HEK293 (cell line): ENCODE results near the gene ZDHHC14.

Source experiments
- CTCF ChIA-PET: fragments of 350-600 bp; formaldehyde crosslinking; extraction: SDS; loops from one replicate; lab custom pipeline; 2021; ENCODE audit warnings: antibody characterized with exemption; lab: Yijun Ruan, JAX
- POLR2A ChIA-PET: fragments of 300-600 bp; formaldehyde crosslinking; extraction: SDS; loops from one replicate; lab custom pipeline; 2020; ENCODE audit warnings: antibody characterized with exemption, inconsistent platforms; lab: Yijun Ruan, JAX
- H3K27ac ChIP-seq: fragments of 200-500 bp; sonication (Bioruptor generic); 2 replicates; pipeline ENCODE4 v1.5.1; 2014; ENCODE audit warnings: low read depth, low read length, control low read depth, inconsistent platforms; ENCODE audit errors: extremely low read depth
- H3K36me3 ChIP-seq, 2 experiments: fragments of 200-500 bp in 1 of 2; sonication (Bioruptor generic) in 1 of 2; 1 replicate in 1 of 2; 2 replicates in 1 of 2; pipeline ENCODE4 v1.5.1; 2014 to 2017; ENCODE audit warnings: inconsistent platforms in 2 of 2, low read length in 2 of 2; ENCODE audit not compliant: control insufficient read depth in 2 of 2, insufficient read depth in 1 of 2
- H3K4me1 ChIP-seq: fragments of 200-500 bp; sonication (Bioruptor generic); 2 replicates; pipeline ENCODE4 v1.5.1; 2014; ENCODE audit warnings: mild to moderate bottlenecking, low read length, inconsistent platforms; ENCODE audit not compliant: control insufficient read depth, insufficient read depth
- H3K4me3 ChIP-seq: 2 replicates; pipeline ENCODE4 v1.5.1; 2011; ENCODE audit warnings: low read depth, mild to moderate bottlenecking, control low read depth, low read length, moderate library complexity
- H3K9me3 ChIP-seq: fragments of 200-500 bp; sonication (Bioruptor generic); 2 replicates; pipeline ENCODE4 v1.5.1; 2014; ENCODE audit warnings: low read depth, low read length, inconsistent platforms; ENCODE audit not compliant: control insufficient read depth, insufficient read depth
- HOXA7 ChIP-seq: sonication (generic); formaldehyde crosslinking; IDR thresholded peaks from 2 replicates; pipeline ENCODE4 v1.8.1; 2022; ENCODE audit warnings: missing genetic modification reagents, borderline replicate concordance
- IKZF3 ChIP-seq: fragments of 450-650 bp; IDR thresholded peaks from 2 replicates; pipeline ENCODE4 v1.5.0; 2018; ENCODE audit warnings: missing biosample characterization, mild to moderate bottlenecking, missing genetic modification characterization, moderate library complexity
- SCRT1 ChIP-seq: fragments of 450-650 bp; formaldehyde crosslinking; IDR thresholded peaks from 2 replicates; pipeline ENCODE4 v1.5.1; 2016; ENCODE audit warnings: missing biosample characterization, missing genetic modification characterization, borderline replicate concordance
- YY2 ChIP-seq: fragments of 450-650 bp; formaldehyde crosslinking; IDR thresholded peaks from 2 replicates; pipeline ENCODE4 v1.5.1; 2016; ENCODE audit warnings: missing biosample characterization, missing genetic modification characterization
- ZNF114 ChIP-seq: fragments of 450-650 bp; formaldehyde crosslinking; IDR thresholded peaks from 2 replicates; pipeline ENCODE4 v1.5.0; 2017; ENCODE audit warnings: missing biosample characterization, missing genetic modification characterization
- ZNF266 ChIP-seq: fragments of 450-650 bp; formaldehyde crosslinking; IDR thresholded peaks from 2 replicates; pipeline ENCODE4 v1.5.1; 2016; ENCODE audit warnings: missing biosample characterization, missing genetic modification characterization, low read depth
- ZNF600 ChIP-seq: fragments of 450-650 bp; formaldehyde crosslinking; IDR thresholded peaks from 2 replicates; pipeline ENCODE4 v1.5.1; 2016; ENCODE audit warnings: missing biosample characterization, missing genetic modification characterization
- ZNF777 ChIP-seq: fragments of 450-650 bp; formaldehyde crosslinking; IDR thresholded peaks from 2 replicates; pipeline ENCODE4 v1.5.1; 2017; ENCODE audit warnings: missing biosample characterization, missing genetic modification characterization, borderline replicate concordance
- TF ChIP-seq, protein P1 (sequence below): fragments of 450-650 bp; formaldehyde crosslinking; IDR thresholded peaks from 2 replicates; pipeline ENCODE4 v1.5.1; 2017; ENCODE audit warnings: missing biosample characterization, missing genetic modification characterization
- TF ChIP-seq, protein P2 (sequence below): fragments of 450-650 bp; formaldehyde crosslinking; IDR thresholded peaks from 2 replicates; pipeline ENCODE4 v1.5.1; 2017; ENCODE audit warnings: missing biosample characterization, mild to moderate bottlenecking, missing genetic modification characterization, moderate library complexity
- TF ChIP-seq, protein P3 (sequence below): fragments of 450-650 bp; formaldehyde crosslinking; IDR thresholded peaks from 2 replicates; pipeline ENCODE4 v1.5.1; 2016; ENCODE audit warnings: missing biosample characterization, missing genetic modification characterization
- TF ChIP-seq, protein P4 (sequence below): fragments of 450-650 bp; formaldehyde crosslinking; IDR thresholded peaks from 2 replicates; pipeline ENCODE4 v1.5.1; 2016; ENCODE audit warnings: missing biosample characterization, missing genetic modification characterization
- TF ChIP-seq, protein P5 (sequence below): fragments of 450-650 bp; formaldehyde crosslinking; IDR thresholded peaks from 2 replicates; pipeline ENCODE4 v1.5.1; 2016; ENCODE audit warnings: missing biosample characterization, missing genetic modification characterization
- TF ChIP-seq, protein P6 (sequence below): fragments of 450-650 bp; formaldehyde crosslinking; IDR thresholded peaks from 2 replicates; pipeline ENCODE4 v1.5.1; 2016; ENCODE audit warnings: missing biosample characterization, missing genetic modification characterization
- TF ChIP-seq, protein P7 (sequence below): IDR thresholded peaks from 2 replicates; pipeline ENCODE4 v1.6.1; 2011; ENCODE audit warnings: mild to moderate bottlenecking, low read depth, low read length, borderline replicate concordance
- TF ChIP-seq, protein P8 (sequence below): fragments of 450-650 bp; formaldehyde crosslinking; IDR thresholded peaks from 2 replicates; pipeline ENCODE4 v1.5.1; 2016; ENCODE audit warnings: missing biosample characterization, missing genetic modification characterization

Gene ZDHHC14

DNA sequence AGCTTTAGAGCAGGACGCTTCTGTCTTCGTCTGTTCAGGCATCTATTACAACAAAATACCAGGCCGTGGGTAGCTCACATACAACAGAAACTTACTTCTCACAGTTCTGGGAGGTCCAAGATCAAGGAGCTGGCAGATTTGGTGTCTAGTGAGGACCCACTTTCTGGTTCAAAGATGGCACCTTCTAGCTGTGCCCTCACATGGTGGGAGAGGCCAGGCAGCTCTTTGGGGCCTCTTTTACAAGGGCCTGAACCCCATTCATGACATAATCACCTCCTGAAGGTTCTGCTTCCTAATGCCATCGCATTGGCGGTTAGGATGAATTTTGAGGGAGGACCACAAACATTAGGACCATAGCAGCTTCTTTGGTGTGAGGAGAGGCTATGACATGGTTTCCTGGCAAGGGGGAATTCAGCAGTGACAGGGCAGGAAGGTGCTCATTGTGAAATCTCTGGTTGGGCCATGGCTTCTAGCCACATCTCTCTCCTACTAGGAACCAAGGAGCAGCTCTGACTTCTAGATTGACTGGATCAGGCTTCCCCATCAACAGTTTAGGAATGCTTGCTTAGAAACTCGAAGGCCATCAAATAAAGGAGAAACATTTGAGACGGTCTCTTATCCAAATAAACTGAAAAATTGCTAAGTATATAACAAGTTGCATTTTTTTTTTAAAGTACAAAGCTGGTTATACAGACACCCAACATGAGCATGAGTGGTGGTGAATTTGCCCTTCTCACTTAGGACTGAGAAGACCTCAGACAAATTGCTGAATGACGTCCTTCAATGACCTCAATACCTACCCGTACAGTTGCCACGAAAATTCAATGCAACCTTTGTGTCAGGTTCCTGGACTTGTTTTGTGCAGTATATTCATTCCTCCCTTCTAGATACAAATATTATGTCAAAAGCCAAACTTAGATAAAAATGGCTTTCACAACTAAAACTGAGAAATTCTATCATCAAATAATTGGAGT lies 140.7 kb downstream of the ZDHHC14 start:
- Histone ChIP-seq H3K27ac (no peak overlapping the region), H3K36me3 (no peaks in the 10 kb centered on the region), H3K4me3 (no peak overlapping the region)
- POLR2A ChIA-PET: no interaction called here
- TF ChIP-seq, protein P1, sequence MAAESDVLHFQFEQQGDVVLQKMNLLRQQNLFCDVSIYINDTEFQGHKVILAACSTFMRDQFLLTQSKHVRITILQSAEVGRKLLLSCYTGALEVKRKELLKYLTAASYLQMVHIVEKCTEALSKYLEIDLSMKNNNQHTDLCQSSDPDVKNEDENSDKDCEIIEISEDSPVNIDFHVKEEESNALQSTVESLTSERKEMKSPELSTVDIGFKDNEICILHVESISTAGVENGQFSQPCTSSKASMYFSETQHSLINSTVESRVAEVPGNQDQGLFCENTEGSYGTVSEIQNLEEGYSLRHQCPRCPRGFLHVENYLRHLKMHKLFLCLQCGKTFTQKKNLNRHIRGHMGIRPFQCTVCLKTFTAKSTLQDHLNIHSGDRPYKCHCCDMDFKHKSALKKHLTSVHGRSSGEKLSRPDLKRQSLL (tag by site-specific recombination): no peak
- no peak for TF ChIP-seq IKZF3
- TF ChIP-seq, all 188 proteins: peak for 0
- Histone ChIP-seq H3K4me1 (no peaks in the 10 kb centered on the region), H3K9me3 (no peaks in the 10 kb centered on the region)
- CTCF ChIA-PET: interaction anchor here (0.6 to 0.8 kb wide), 2 partner anchors 20 to 145 kb away, joined by 3 read pairs; no protein-coding TSS in a partner anchor

DNA sequence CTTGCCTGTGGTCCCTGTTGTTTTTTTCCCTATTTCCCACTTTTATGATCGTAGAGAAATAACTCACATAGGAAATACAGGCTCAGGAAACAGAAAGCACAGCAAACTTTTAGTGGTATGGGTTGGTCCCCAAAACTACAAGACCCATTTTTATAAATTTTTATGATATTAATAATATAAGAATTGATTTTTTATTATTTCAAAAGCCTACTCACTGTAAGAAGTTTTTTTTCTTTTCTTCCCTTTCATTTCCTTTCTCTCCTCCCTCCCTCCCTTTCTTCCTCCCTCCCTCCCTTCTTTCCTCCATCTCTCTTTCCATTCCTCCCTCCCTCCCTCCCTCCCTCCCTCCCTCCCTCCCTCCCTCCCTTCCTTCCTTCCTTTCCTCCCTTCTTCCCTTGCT lies 141.5 kb downstream of the ZDHHC14 start:
- Histone ChIP-seq H3K27ac (no peak overlapping the region), H3K4me3 (no peak overlapping the region), H3K9me3 (no peaks in the 10 kb centered on the region), H3K4me1 (no peaks in the 10 kb centered on the region), H3K36me3 (no peaks in the 10 kb centered on the region)
- ChIA-PET POLR2A (no interaction called here), CTCF (no interaction called here)
- TF ChIP-seq, protein P2, sequence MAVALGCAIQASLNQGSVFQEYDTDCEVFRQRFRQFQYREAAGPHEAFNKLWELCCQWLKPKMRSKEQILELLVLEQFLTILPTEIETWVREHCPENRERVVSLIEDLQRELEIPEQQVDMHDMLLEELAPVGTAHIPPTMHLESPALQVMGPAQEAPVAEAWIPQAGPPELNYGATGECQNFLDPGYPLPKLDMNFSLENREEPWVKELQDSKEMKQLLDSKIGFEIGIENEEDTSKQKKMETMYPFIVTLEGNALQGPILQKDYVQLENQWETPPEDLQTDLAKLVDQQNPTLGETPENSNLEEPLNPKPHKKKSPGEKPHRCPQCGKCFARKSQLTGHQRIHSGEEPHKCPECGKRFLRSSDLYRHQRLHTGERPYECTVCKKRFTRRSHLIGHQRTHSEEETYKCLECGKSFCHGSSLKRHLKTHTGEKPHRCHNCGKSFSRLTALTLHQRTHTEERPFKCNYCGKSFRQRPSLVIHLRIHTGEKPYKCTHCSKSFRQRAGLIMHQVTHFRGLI (tag by site-specific recombination): no peak
- TF ChIP-seq ZNF114 (tag by site-specific recombination) (no peak), ZNF266 (tag by site-specific recombination) (no peak), SCRT1 (tag by site-specific recombination) (no peak), HOXA7 (CRISPR knock-in tag) (no peak), ZNF777 (tag by site-specific recombination) (no peak), ZNF600 (tag by site-specific recombination) (no peak), YY2 (no peak)
- TF ChIP-seq, protein P3, sequence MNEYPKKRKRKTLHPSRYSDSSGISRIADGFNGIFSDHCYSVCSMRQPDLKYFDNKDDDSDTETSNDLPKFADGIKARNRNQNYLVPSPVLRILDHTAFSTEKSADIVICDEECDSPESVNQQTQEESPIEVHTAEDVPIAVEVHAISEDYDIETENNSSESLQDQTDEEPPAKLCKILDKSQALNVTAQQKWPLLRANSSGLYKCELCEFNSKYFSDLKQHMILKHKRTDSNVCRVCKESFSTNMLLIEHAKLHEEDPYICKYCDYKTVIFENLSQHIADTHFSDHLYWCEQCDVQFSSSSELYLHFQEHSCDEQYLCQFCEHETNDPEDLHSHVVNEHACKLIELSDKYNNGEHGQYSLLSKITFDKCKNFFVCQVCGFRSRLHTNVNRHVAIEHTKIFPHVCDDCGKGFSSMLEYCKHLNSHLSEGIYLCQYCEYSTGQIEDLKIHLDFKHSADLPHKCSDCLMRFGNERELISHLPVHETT (tag by site-specific recombination): no peak
- TF ChIP-seq, protein P4, sequence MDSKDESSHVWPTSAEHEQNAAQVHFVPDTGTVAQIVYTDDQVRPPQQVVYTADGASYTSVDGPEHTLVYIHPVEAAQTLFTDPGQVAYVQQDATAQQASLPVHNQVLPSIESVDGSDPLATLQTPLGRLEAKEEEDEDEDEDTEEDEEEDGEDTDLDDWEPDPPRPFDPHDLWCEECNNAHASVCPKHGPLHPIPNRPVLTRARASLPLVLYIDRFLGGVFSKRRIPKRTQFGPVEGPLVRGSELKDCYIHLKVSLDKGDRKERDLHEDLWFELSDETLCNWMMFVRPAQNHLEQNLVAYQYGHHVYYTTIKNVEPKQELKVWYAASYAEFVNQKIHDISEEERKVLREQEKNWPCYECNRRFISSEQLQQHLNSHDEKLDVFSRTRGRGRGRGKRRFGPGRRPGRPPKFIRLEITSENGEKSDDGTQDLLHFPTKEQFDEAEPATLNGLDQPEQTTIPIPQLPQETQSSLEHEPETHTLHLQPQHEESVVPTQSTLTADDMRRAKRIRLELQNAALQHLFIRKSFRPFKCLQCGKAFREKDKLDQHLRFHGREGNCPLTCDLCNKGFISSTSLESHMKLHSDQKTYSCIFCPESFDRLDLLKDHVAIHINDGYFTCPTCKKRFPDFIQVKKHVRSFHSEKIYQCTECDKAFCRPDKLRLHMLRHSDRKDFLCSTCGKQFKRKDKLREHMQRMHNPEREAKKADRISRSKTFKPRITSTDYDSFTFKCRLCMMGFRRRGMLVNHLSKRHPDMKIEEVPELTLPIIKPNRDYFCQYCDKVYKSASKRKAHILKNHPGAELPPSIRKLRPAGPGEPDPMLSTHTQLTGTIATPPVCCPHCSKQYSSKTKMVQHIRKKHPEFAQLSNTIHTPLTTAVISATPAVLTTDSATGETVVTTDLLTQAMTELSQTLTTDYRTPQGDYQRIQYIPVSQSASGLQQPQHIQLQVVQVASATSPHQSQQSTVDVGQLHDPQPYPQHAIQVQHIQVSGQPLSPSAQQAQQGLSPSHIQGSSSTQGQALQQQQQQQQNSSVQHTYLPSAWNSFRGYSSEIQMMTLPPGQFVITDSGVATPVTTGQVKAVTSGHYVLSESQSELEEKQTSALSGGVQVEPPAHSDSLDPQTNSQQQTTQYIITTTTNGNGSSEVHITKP: no peak
- TF ChIP-seq, protein P5, sequence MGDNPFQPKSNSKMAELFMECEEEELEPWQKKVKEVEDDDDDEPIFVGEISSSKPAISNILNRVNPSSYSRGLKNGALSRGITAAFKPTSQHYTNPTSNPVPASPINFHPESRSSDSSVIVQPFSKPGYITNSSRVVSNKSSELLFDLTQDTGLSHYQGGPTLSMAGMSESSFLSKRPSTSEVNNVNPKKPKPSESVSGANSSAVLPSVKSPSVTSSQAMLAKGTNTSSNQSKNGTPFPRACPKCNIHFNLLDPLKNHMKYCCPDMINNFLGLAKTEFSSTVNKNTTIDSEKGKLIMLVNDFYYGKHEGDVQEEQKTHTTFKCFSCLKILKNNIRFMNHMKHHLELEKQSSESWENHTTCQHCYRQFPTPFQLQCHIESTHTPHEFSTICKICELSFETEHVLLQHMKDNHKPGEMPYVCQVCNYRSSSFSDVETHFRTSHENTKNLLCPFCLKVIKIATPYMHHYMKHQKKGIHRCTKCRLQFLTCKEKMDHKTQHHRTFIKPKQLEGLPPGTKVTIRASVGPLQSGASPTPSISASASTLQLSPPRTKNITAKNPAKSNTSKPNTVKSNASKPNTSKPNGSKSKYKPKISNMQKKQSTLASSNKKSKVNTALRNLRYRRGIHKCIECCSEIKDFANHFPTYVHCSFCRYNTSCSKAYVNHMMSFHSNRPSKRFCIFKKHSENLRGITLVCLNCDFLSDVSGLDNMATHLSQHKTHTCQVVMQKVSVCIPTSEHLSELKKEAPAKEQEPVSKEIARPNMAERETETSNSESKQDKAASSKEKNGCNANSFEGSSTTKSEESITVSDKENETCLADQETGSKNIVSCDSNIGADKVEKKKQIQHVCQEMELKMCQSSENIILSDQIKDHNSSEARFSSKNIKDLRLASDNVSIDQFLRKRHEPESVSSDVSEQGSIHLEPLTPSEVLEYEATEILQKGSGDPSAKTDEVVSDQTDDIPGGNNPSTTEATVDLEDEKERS (tag by site-specific recombination): no peak
- TF ChIP-seq, protein P6, sequence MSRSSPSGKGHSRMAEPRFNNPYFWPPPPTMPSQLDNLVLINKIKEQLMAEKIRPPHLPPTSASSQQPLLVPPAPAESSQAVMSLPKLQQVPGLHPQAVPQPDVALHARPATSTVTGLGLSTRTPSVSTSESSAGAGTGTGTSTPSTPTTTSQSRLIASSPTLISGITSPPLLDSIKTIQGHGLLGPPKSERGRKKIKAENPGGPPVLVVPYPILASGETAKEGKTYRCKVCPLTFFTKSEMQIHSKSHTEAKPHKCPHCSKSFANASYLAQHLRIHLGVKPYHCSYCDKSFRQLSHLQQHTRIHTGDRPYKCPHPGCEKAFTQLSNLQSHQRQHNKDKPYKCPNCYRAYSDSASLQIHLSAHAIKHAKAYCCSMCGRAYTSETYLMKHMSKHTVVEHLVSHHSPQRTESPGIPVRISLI (tag by site-specific recombination): no peak
- TF ChIP-seq, protein P7, sequence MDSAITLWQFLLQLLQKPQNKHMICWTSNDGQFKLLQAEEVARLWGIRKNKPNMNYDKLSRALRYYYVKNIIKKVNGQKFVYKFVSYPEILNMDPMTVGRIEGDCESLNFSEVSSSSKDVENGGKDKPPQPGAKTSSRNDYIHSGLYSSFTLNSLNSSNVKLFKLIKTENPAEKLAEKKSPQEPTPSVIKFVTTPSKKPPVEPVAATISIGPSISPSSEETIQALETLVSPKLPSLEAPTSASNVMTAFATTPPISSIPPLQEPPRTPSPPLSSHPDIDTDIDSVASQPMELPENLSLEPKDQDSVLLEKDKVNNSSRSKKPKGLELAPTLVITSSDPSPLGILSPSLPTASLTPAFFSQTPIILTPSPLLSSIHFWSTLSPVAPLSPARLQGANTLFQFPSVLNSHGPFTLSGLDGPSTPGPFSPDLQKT: no peak
- TF ChIP-seq, protein P8, sequence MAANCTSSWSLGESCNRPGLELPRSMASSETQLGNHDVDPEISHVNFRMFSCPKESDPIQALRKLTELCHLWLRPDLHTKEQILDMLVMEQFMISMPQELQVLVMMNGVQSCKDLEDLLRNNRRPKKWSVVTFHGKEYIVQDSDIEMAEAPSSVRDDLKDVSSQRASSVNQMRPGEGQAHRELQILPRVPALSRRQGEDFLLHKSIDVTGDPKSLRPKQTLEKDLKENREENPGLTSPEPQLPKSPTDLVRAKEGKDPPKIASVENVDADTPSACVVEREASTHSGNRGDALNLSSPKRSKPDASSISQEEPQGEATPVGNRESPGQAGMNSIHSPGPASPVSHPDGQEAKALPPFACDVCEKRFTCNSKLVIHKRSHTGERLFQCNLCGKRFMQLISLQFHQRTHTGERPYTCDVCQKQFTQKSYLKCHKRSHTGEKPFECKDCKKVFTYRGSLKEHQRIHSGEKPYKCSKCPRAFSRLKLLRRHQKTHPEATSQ (tag by site-specific recombination): no peak
